Fibroblast of mammary gland (primary cell): ENCODE data around the gene ZFP30.
"Not testable (repeated sequence)": the region's sequence is repeated elsewhere in the genome, so short reads cannot be mapped to it uniquely, and the experiment has no call there.

Experiments used
- DNase-seq: peaks from one replicate; pipeline ENCODE4 v3.0.0-alpha.2; 2010; ENCODE audit warnings: low read depth
- H3K4me3 ChIP-seq: 2 replicates; pipeline ENCODE4 v1.5.1; 2011; ENCODE audit warnings: low read depth, mild to moderate bottlenecking, low read length, moderate library complexity; ENCODE audit not compliant: control insufficient read depth
- TF ChIP-seq, protein P1 (sequence below): conservative IDR thresholded peaks from 2 replicates; pipeline ENCODE4 v1.5.1; 2011; ENCODE audit warnings: low read depth, low read length, inconsistent platforms; ENCODE audit not compliant: control insufficient read depth, insufficient read depth

The ZFP30 gene

DNA sequence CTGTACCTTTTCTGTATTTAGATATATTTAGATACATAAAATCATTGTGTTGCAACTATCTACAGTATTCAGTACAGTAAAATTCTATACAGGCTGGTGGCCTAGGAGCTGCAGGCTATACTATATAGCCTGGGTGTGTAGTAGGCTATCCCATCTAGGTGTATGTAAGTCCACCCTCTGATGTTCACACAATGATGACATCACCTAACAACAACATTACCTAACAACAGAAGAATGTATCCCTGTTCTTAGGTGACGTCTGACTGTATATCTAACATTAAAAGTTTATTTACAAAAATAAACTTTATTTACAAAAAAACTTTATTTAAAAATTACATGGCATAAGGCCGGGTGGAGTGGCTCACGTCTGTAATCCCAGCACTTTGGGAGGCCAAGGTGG, 28.3 kb upstream of the ZFP30 start:
- DNase-seq: no peak
- TF ChIP-seq, protein P1, sequence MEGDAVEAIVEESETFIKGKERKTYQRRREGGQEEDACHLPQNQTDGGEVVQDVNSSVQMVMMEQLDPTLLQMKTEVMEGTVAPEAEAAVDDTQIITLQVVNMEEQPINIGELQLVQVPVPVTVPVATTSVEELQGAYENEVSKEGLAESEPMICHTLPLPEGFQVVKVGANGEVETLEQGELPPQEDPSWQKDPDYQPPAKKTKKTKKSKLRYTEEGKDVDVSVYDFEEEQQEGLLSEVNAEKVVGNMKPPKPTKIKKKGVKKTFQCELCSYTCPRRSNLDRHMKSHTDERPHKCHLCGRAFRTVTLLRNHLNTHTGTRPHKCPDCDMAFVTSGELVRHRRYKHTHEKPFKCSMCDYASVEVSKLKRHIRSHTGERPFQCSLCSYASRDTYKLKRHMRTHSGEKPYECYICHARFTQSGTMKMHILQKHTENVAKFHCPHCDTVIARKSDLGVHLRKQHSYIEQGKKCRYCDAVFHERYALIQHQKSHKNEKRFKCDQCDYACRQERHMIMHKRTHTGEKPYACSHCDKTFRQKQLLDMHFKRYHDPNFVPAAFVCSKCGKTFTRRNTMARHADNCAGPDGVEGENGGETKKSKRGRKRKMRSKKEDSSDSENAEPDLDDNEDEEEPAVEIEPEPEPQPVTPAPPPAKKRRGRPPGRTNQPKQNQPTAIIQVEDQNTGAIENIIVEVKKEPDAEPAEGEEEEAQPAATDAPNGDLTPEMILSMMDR: no peak
- no peak overlapping the region for H3K4me3 ChIP-seq

DNA sequence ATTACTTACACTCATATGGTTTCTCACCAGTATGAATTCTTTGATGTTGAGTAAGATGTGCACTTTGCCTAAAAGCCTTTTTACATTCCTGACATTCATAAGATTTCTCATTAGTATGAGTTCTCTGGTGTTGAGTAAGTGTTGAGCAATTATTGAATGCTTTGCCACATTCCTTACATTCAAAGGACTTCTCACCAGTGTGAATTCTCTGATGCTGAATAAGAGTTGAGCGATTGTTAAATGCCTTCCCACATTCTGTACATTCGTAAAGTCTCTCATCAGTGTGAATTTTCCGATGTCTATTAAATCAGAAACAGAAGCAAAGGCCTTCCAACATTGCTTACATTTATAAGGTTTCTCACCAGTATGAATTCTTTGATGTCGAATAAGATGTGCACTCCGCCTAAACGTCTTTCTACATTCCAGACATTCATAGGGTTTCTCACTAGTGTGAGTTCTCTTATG, 14.2 kb upstream of the ZFP30 start:
- H3K4me3 ChIP-seq: no peak overlapping the region
- TF ChIP-seq, protein P1: no peak
- DNase-seq: peak; percentile 0

DNA sequence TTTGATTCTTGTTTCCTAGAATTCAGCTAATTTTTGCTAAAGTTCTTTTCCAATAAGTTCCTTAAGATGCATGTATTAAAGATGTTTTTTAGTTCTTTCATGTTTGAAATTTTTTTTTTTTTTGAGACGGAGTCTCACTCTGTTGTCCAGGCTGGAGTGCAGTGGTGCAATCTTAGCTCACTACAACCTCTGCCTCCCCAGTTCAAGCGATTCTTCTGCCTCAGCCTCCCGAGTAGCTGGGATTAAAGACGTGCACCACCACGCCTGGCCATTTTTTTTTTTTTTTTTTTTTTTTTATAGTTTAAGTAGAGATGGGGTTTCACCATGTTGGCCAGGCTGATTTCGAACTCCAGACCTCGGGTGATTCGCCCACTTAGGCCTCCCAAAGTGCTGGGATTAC, 1.9 kb upstream of the ZFP30 start:
- H3K4me3 ChIP-seq, DNase-seq: not testable (repeated sequence)

DNA sequence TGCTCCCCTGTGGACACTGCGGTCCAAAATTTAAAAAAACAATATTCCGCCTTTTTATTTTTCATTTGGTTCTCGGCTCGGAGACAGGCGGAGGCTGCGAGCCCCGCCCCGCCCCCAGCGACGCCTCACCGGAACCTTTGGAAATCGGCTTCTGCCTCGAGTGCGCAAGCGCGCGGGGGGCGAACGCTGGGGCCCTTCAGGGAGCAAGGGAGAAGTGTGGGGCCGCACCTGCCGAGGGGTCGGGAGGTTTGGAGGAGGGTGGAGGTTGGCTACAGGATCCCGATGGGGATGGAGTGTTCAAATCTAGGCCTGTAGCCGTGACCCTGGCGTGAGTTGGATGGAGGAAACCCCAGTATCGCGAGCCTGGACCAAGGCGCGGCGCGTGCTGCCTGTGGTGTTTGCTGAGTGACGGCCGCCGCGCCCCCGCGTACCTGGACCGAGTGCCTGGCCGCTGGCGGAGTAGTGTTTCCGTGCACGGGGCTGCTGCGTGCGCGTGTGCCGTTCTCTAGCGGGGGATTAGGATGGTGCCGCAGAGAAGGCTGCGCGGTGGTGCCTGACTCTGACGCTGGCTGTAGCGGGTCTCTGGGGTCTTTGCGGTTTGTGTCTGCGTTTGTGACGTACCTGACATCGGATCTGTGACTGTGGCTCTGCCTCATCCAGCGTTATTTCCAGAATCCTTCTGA, 565 bp upstream of the ZFP30 start:
- TF ChIP-seq, protein P1: no peak
- DNase-seq: peak; percentile 70
- peak overlapping the region; percentile 79 for H3K4me3 ChIP-seq

DNA sequence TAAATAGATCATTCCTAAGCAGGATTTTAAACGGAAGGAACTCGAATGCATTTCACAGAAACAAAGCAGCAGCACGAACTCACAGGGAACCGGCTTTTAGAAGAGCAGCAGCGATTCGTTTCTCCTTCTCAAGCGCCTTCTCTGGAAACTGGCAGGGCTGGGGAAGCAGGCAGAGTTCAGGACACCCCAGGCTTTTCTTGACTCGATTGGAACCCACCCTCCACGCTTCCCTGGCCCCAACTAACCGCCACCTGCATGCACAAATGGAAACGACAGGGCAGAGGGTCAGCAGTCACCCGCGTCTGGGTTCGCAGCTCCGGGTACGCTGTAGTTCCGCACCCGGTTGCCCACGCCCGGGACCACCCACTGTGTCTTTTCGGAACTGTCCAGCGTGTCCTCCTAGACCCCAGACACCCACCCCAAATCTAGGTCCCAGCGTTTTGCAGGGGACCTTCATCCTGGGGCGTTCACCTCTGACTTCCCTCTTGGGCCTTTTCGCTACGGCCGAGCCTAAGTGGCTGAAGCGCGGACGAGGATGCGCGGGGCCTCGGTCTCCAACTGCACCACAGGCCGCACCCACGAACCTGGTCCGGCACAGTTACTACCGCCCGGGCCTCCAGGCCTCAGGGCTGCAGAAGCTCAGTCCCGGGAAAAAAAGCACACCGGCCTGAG, 500 bp downstream of the ZFP30 start:
- TF ChIP-seq, protein P1: no peak
- peak overlapping the region; percentile 79 for H3K4me3 ChIP-seq
- peak; percentile 39 for DNase-seq

DNA sequence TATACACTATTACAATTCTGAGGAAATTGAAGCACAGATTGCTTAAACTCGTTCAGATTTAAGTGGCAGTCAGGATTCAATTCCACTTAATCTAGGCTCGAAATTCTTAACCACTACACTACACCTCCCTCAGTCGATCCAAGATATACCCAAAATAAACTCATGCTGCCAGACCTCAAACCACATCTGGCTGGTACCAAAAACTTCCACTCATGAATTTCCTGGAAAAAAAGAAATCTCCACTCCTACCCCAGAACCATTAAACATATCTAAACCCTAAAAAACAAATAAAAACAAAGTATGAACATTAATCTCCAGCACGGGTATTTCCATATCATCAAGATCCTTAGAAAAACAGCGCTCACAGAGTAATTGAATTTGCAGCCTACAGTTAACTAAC, 1.1 kb downstream of the ZFP30 start:
- H3K4me3 ChIP-seq: peak overlapping the region; percentile 79
- DNase-seq: peak; percentile 5
- TF ChIP-seq, protein P1: no peak

DNA sequence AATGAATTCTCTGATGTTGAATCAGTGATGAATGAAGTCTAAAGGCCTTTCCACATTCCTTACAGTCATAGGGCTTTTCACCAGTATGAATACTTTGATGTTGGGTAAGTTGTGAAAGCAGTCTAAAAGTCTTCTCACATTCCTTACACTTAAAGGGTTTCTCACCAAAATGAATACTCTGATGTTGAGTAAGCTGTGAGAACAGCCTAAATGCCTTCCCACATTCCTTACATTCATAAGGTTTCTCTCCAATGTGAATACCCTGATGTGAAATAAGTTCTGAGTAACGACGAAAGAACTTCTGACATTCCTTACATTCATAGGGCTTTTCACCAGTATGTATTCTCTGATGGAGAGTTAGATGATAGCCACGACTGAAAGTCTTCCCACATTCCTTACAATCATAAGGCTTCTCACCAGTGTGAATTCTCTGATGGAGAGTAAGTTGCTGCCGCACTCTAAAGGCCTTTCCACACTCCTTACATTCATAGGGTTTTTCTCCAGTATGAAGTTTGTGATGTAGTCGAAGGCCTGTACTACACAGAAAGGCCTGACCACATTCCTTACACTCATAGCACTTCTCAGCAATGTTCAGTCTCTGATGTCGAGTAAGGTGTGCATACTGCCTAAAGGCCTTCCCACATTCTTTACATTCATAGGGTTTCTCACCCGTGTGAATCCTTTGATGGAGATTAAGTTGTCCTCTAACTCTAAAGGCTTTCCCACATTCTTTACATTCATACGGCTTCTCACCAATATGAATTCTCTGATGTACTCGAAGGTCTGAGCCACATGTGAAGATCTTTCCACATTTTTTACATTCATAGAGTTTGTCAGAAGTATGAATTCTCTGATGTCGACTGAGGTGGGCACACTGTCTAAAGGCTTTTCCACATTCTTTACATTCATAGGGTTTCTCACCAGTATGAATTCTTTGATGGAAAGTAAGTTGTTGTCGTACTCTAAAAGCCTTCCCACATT, 19.9 kb downstream of the ZFP30 start:
- TF ChIP-seq, protein P1: no peak
- DNase-seq: peak; percentile 2
- no peak overlapping the region for H3K4me3 ChIP-seq
